SK-N-SH (cell line): ENCODE data around the gene NANOS1.

Source experiments
- CTCF ChIP-seq: fragments of 200-600 bp; sonication (generic); IDR thresholded peaks from 2 replicates; pipeline ENCODE4 v1.6.1; 2017; ENCODE audit warnings: antibody characterized with exemption, mild to moderate bottlenecking, moderate library complexity
- GATA2 ChIP-seq: sonication (generic); formaldehyde crosslinking; IDR thresholded peaks from 2 replicates; pipeline ENCODE4 v1.5.0; 2020; ENCODE audit warnings: mild to moderate bottlenecking, missing genetic modification reagents
- REST ChIP-seq: IDR thresholded peaks from 2 replicates; pipeline ENCODE4 v1.6.1; 2012; ENCODE audit warnings: mild to moderate bottlenecking, low read depth, low read length, moderate library complexity

- TF ChIP-seq REST (no peak), CTCF (no peak), GATA2 (no peak)
Measured at GRCh38 chr10:119005362-119006043, 24.0 kb upstream of the NANOS1 start.
